Activated naive CD8-positive, alpha-beta T cell treated with anti-CD3 and anti-CD28 coated beads, Interleukin-2, amount 10 ng/mL, durations not matched to agents 7 days and 5 days (primary cell): Measurements from ENCODE around the gene LRP1B. TPM values are rescaled to one million over a fixed set of nuclear protein-coding genes. Genes with fewer than 3 reads are reported as not detected.

Experiments
- ATAC-seq: fragments of 150-1000 bp; cut with Tn5 transposase; one replicate; pipeline ENCODE4 v1.10.0; 2021; ENCODE audit warnings: low read depth, moderate library complexity
- POLR2A ChIA-PET: fragments of 350-600 bp; sonication (Branson Sonifier 250); formaldehyde crosslinking; loops from one replicate; lab custom pipeline; 2021; ENCODE audit warnings: antibody characterized with exemption; lab: Charles Lee
- DNase-seq: peaks from one replicate; pipeline ENCODE4 v3.0.0; 2021
- H3K27ac Mint-ChIP-seq: one replicate; pipeline ENCODE4 v1.8.0; 2022; ENCODE audit warnings: mild to moderate bottlenecking, mixed read lengths
- H3K27me3 Mint-ChIP-seq: one replicate; pipeline ENCODE4 v1.8.0; 2022; ENCODE audit warnings: mild to moderate bottlenecking, moderate library complexity, mixed read lengths
- H3K36me3 Mint-ChIP-seq: one replicate; pipeline ENCODE4 v1.8.0; 2021; ENCODE audit warnings: mild to moderate bottlenecking, mixed read lengths
- H3K4me1 Mint-ChIP-seq: one replicate; pipeline ENCODE4 v1.8.0; 2021; ENCODE audit warnings: mixed read lengths
- H3K4me3 Mint-ChIP-seq: one replicate; pipeline ENCODE4 v1.8.0; 2022; ENCODE audit warnings: mild to moderate bottlenecking, moderate library complexity, mixed read lengths
- H3K9me3 Mint-ChIP-seq: one replicate; pipeline ENCODE4 v1.8.0; 2021; ENCODE audit warnings: mixed read lengths
- total RNA-seq, 2 experiments: library from RNA; stranded (reverse); gene quantifications; one replicate each; pipeline ENCODE4 v1.2.3, GENCODE V29; 2021

The LRP1B gene
- total RNA-seq, 2 experiments from 2014 or later: not detected

- Mint-ChIP-seq H3K27me3 (no peaks in the 10 kb centered on the region), H3K27ac (no peak overlapping the region), H3K9me3 (peaks cover 4% of the 10 kb centered on the region), H3K4me3 (no peak overlapping the region), H3K36me3 (no peaks in the 10 kb centered on the region), H3K4me1 (no peaks in the 10 kb centered on the region)
- no peak for DNase-seq
- ATAC-seq: no peak
- POLR2A ChIA-PET: no interaction called here
These were observed 807.2 kb downstream of the LRP1B start for GRCh38 chr2:141323571-141323970.

- no peak for DNase-seq
- Mint-ChIP-seq H3K4me3 (no peak overlapping the region), H3K4me1 (no peaks in the 10 kb centered on the region), H3K36me3 (no peaks in the 10 kb centered on the region), H3K9me3 (peaks cover 2% of the 10 kb centered on the region), H3K27me3 (no peaks in the 10 kb centered on the region), H3K27ac (no peak overlapping the region)
- ATAC-seq: no peak
- POLR2A ChIA-PET: no interaction called here
These were observed 812.8 kb downstream of the LRP1B start for GRCh38 chr2:141317986-141318385.

- POLR2A ChIA-PET: no interaction called here
- DNase-seq (no peak), ATAC-seq (no peak)
- H3K4me3 Mint-ChIP-seq: no peak overlapping the region
- no peak overlapping the region for H3K27ac Mint-ChIP-seq
- peaks cover 2% of the 10 kb centered on the region for H3K9me3 Mint-ChIP-seq
- no peaks in the 10 kb centered on the region for H3K36me3 Mint-ChIP-seq
- H3K27me3 Mint-ChIP-seq: no peaks in the 10 kb centered on the region
- no peaks in the 10 kb centered on the region for H3K4me1 Mint-ChIP-seq
These were observed 814.2 kb downstream of the LRP1B start for GRCh38 chr2:141316606-141317005.

GRCh38 chr2:141316103-141316502 lies 814.7 kb downstream of the LRP1B start:
- Mint-ChIP-seq H3K27ac (no peak overlapping the region), H3K36me3 (no peaks in the 10 kb centered on the region), H3K27me3 (no peaks in the 10 kb centered on the region), H3K4me1 (no peaks in the 10 kb centered on the region), H3K4me3 (no peak overlapping the region), H3K9me3 (peaks cover 2% of the 10 kb centered on the region)
- POLR2A ChIA-PET: no interaction called here
- ATAC-seq: no peak
- DNase-seq: no peak

GRCh38 chr2:141313972-141314371 lies 816.8 kb downstream of the LRP1B start:
- no peaks in the 10 kb centered on the region for H3K4me1 Mint-ChIP-seq
- POLR2A ChIA-PET: no interaction called here
- no peak overlapping the region for H3K27ac Mint-ChIP-seq
- H3K9me3 Mint-ChIP-seq: peaks cover 2% of the 10 kb centered on the region
- ATAC-seq: no peak
- H3K4me3 Mint-ChIP-seq: no peak overlapping the region
- no peaks in the 10 kb centered on the region for H3K27me3 Mint-ChIP-seq
- H3K36me3 Mint-ChIP-seq: no peaks in the 10 kb centered on the region
- DNase-seq: no peak

GRCh38 chr2:141311430-141311829 lies 819.4 kb downstream of the LRP1B start:
- no peak for DNase-seq
- POLR2A ChIA-PET: no interaction called here
- H3K27ac Mint-ChIP-seq: no peak overlapping the region
- H3K4me1 Mint-ChIP-seq: no peaks in the 10 kb centered on the region
- H3K36me3 Mint-ChIP-seq: no peaks in the 10 kb centered on the region
- H3K9me3 Mint-ChIP-seq: peaks cover 2% of the 10 kb centered on the region
- no peak for ATAC-seq
- no peak overlapping the region for H3K4me3 Mint-ChIP-seq
- H3K27me3 Mint-ChIP-seq: no peaks in the 10 kb centered on the region

GRCh38 chr2:141306368-141306767 lies 824.4 kb downstream of the LRP1B start:
- no peaks in the 10 kb centered on the region for H3K36me3 Mint-ChIP-seq
- no peaks in the 10 kb centered on the region for H3K4me1 Mint-ChIP-seq
- DNase-seq (no peak), ATAC-seq (no peak)
- H3K9me3 Mint-ChIP-seq: peaks cover 2% of the 10 kb centered on the region
- H3K27me3 Mint-ChIP-seq: peaks cover 2% of the 10 kb centered on the region
- no peak overlapping the region for H3K27ac Mint-ChIP-seq
- H3K4me3 Mint-ChIP-seq: no peak overlapping the region
- POLR2A ChIA-PET: no interaction called here

- DNase-seq (no peak), ATAC-seq (no peak)
- no peak overlapping the region for H3K27ac Mint-ChIP-seq
- H3K36me3 Mint-ChIP-seq: no peaks in the 10 kb centered on the region
- peaks cover 2% of the 10 kb centered on the region for H3K9me3 Mint-ChIP-seq
- H3K4me1 Mint-ChIP-seq: no peaks in the 10 kb centered on the region
- POLR2A ChIA-PET: no interaction called here
- H3K4me3 Mint-ChIP-seq: no peak overlapping the region
- peaks cover 2% of the 10 kb centered on the region for H3K27me3 Mint-ChIP-seq
These were observed 829.3 kb downstream of the LRP1B start for GRCh38 chr2:141301551-141301950.

GRCh38 chr2:141280037-141280436 lies 850.8 kb downstream of the LRP1B start:
- DNase-seq: no peak
- Mint-ChIP-seq H3K27ac (no peak overlapping the region), H3K4me1 (no peaks in the 10 kb centered on the region), H3K4me3 (no peak overlapping the region), H3K36me3 (no peaks in the 10 kb centered on the region), H3K9me3 (no peaks in the 10 kb centered on the region), H3K27me3 (no peaks in the 10 kb centered on the region)
- POLR2A ChIA-PET: no interaction called here
- no peak for ATAC-seq

GRCh38 chr2:141271346-141271745 lies 859.5 kb downstream of the LRP1B start:
- H3K9me3 Mint-ChIP-seq: peaks cover 8% of the 10 kb centered on the region
- H3K4me3 Mint-ChIP-seq: no peak overlapping the region
- no peaks in the 10 kb centered on the region for H3K4me1 Mint-ChIP-seq
- no peaks in the 10 kb centered on the region for H3K27me3 Mint-ChIP-seq
- DNase-seq (no peak), ATAC-seq (no peak)
- H3K27ac Mint-ChIP-seq: no peak overlapping the region
- H3K36me3 Mint-ChIP-seq: no peaks in the 10 kb centered on the region
- POLR2A ChIA-PET: no interaction called here

- Mint-ChIP-seq H3K27ac (no peak overlapping the region), H3K27me3 (no peaks in the 10 kb centered on the region), H3K4me1 (no peaks in the 10 kb centered on the region), H3K36me3 (no peaks in the 10 kb centered on the region), H3K9me3 (peaks cover 7% of the 10 kb centered on the region), H3K4me3 (no peak overlapping the region)
- POLR2A ChIA-PET: no interaction called here
- DNase-seq (no peak), ATAC-seq (no peak)
These were observed 866.0 kb downstream of the LRP1B start for GRCh38 chr2:141264848-141265247.

GRCh38 chr2:141260911-141261310 lies 869.9 kb downstream of the LRP1B start:
- no peak overlapping the region for H3K4me3 Mint-ChIP-seq

GRCh38 chr2:141259683-141260082 lies 871.1 kb downstream of the LRP1B start:
- H3K4me1 Mint-ChIP-seq: no peaks in the 10 kb centered on the region
- H3K27me3 Mint-ChIP-seq: no peaks in the 10 kb centered on the region
- no peak for DNase-seq
- ATAC-seq: no peak
- no peaks in the 10 kb centered on the region for H3K36me3 Mint-ChIP-seq
- no peak overlapping the region for H3K4me3 Mint-ChIP-seq
- POLR2A ChIA-PET: no interaction called here
- H3K27ac Mint-ChIP-seq: no peak overlapping the region
- peaks cover 4% of the 10 kb centered on the region for H3K9me3 Mint-ChIP-seq

More at GRCh38 chr2:141260911-141261310, 869.9 kb downstream of the LRP1B start:
- Mint-ChIP-seq H3K9me3 (peaks cover 6% of the 10 kb centered on the region), H3K27me3 (no peaks in the 10 kb centered on the region), H3K36me3 (no peaks in the 10 kb centered on the region), H3K27ac (no peak overlapping the region), H3K4me1 (no peaks in the 10 kb centered on the region)
- POLR2A ChIA-PET: no interaction called here
- no peak for DNase-seq
- ATAC-seq: no peak

GRCh38 chr2:141242008-141242407 lies 888.8 kb downstream of the LRP1B start:
- Mint-ChIP-seq H3K36me3 (no peaks in the 10 kb centered on the region), H3K27ac (no peak overlapping the region), H3K9me3 (no peaks in the 10 kb centered on the region), H3K27me3 (no peaks in the 10 kb centered on the region), H3K4me3 (no peak overlapping the region), H3K4me1 (no peaks in the 10 kb centered on the region)
- POLR2A ChIA-PET: no interaction called here
- no peak for ATAC-seq
- no peak for DNase-seq

GRCh38 chr2:141226560-141226959 lies 904.3 kb downstream of the LRP1B start:
- ATAC-seq (no peak), DNase-seq (no peak)
- H3K9me3 Mint-ChIP-seq: peaks cover 13% of the 10 kb centered on the region
- no peaks in the 10 kb centered on the region for H3K36me3 Mint-ChIP-seq
- H3K27ac Mint-ChIP-seq: no peak overlapping the region
- POLR2A ChIA-PET: no interaction called here
- no peaks in the 10 kb centered on the region for H3K27me3 Mint-ChIP-seq
- H3K4me1 Mint-ChIP-seq: no peaks in the 10 kb centered on the region
- H3K4me3 Mint-ChIP-seq: no peak overlapping the region
